K562 (cell line): ENCODE measurements around the gene GABBR1. TPM values are rescaled to one million over a fixed set of nuclear protein-coding genes. Genes with fewer than 3 reads are reported as not detected.

Experiments
- ATAC-seq: fragments of 200-7000 bp; cut with Tn5 transposase; 3 replicates; pipeline ENCODE4 v1.9.1; 2020; ENCODE audit warnings: moderate library complexity
- BruUV-seq: library from RNA; stranded (reverse); fragments of 400-500 nt; replicated peaks from 2 replicates; lab custom pipeline; 2021; lab: Mats Ljungman, UMichigan
- CTCF ChIA-PET: fragments of 300-600 bp; formaldehyde crosslinking; extraction: SDS; loops from one replicate; lab custom pipeline; 2021; ENCODE audit warnings: low intra/inter-chr PET ratio; lab: Yijun Ruan, JAX
- POLR2A ChIA-PET: fragments of 300-600, 350-650 bp; sonication (Branson Sonifier 250); formaldehyde crosslinking; extraction: SDS; loops from one replicate; lab custom pipeline; 2021; ENCODE audit warnings: antibody characterized with exemption, inconsistent platforms; lab: Yijun Ruan, JAX
- DNase-seq, 4 experiments: peaks; one replicate each; pipeline versions ENCODE4 v3.0.0 to v3.0.0-alpha.2; 2011 to 2018; ENCODE audit warnings: low spot score in 3 of 4, mixed read lengths in 3 of 4; ENCODE audit errors: extremely low read depth in 1 of 4
- FAIRE-seq: peaks from 2 replicates; lab custom pipeline; 2011; peaks lifted over from hg19 to GRCh38; lab: Jason Lieb, UNC
- H2AFZ ChIP-seq: 2 replicates; pipeline ENCODE4 v1.6.0; 2011; ENCODE audit warnings: low read depth, low read length, control low read depth, inconsistent platforms
- H3K27ac ChIP-seq: fragments of 200-600 bp; 3 replicates; pipeline ENCODE4 v1.8.0; 2011; ENCODE audit warnings: low read depth, mild to moderate bottlenecking, control low read depth, inconsistent platforms, low read length, moderate library complexity, mixed read lengths; ENCODE audit errors: extremely low read depth
- H3K27me3 ChIP-seq, 2 experiments: fragments of 300-600 bp in 1 of 2; 2 replicates in 1 of 2; 3 replicates in 1 of 2; pipeline versions ENCODE4 v1.6.0 to v1.8.0; 2011; ENCODE audit warnings: inconsistent platforms in 2 of 2, low read length in 2 of 2, mild to moderate bottlenecking in 1 of 2, mixed read lengths in 1 of 2, moderate library complexity in 1 of 2; ENCODE audit not compliant: control insufficient read depth in 2 of 2, insufficient read depth in 2 of 2
- H3K36me3 ChIP-seq: fragments of 300-600 bp; 3 replicates; pipeline ENCODE4 v1.8.0; 2011; ENCODE audit warnings: mild to moderate bottlenecking, low read length, inconsistent platforms; ENCODE audit not compliant: control insufficient read depth, insufficient read depth
- H3K4me1 ChIP-seq, 2 experiments: fragments of 200-600 bp in 1 of 2; replicated peaks in 1 of 2; 2 replicates in 1 of 2; 3 replicates in 1 of 2; pipeline versions ENCODE4 v1.5.1 to v1.8.0; 2011; ENCODE audit warnings: inconsistent platforms in 2 of 2, low read length in 2 of 2, mild to moderate bottlenecking in 1 of 2, mixed read lengths in 1 of 2, moderate library complexity in 1 of 2; ENCODE audit not compliant: control insufficient read depth in 2 of 2, insufficient read depth in 2 of 2
- H3K4me2 ChIP-seq: 2 replicates; pipeline ENCODE4 v1.6.1; 2011; ENCODE audit warnings: low read length, control low read depth, inconsistent platforms, mixed read lengths; ENCODE audit not compliant: insufficient read depth
- H3K4me3 ChIP-seq: fragments of 200-600 bp; sonication (generic), shearing (Covaris generic); 2 replicates; pipeline ENCODE4 v1.5.1; 2016; ENCODE audit warnings: control low read depth, inconsistent platforms
- H3K79me2 ChIP-seq: fragments of 200-600 bp; 3 replicates; pipeline ENCODE4 v1.8.0; 2011; ENCODE audit warnings: low read length, inconsistent platforms; ENCODE audit not compliant: control insufficient read depth, insufficient read depth
- H3K9ac ChIP-seq, 2 experiments: 2 replicates each; pipeline versions ENCODE4 v1.6.0 to v1.6.1; 2011; ENCODE audit warnings: low read depth in 2 of 2, low read length in 2 of 2, control low read depth in 1 of 2, inconsistent platforms in 1 of 2, mild to moderate bottlenecking in 1 of 2, mixed read lengths in 1 of 2; ENCODE audit not compliant: insufficient read depth in 1 of 2
- H3K9me1 ChIP-seq: one replicate; pipeline ENCODE4 v1.6.0; 2011; ENCODE audit warnings: inconsistent platforms, mild to moderate bottlenecking, low read length, moderate library complexity; ENCODE audit not compliant: control insufficient read depth, insufficient read depth
- H3K9me3 ChIP-seq: replicated peaks from 2 replicates; pipeline ENCODE4 v1.5.1; 2011; ENCODE audit warnings: low read depth, low read length, inconsistent platforms; ENCODE audit not compliant: control insufficient read depth, insufficient read depth
- H4K20me1 ChIP-seq: replicated peaks from 2 replicates; pipeline ENCODE4 v1.6.1; 2011; ENCODE audit warnings: low read length, inconsistent platforms, mixed read lengths; ENCODE audit not compliant: control insufficient read depth, insufficient read depth
- CREB1 ChIP-seq, 2 experiments: sonication (generic) in 1 of 2; formaldehyde crosslinking in 1 of 2; IDR thresholded peaks; 2 replicates each; pipeline versions ENCODE4 v1.6.1 to v1.8.0; 2012 to 2022; ENCODE audit warnings: inconsistent platforms in 1 of 2, mild to moderate bottlenecking in 1 of 2, missing genetic modification reagents in 1 of 2, moderate library complexity in 1 of 2
- DDX20 ChIP-seq: fragments of 450-650 bp; IDR thresholded peaks from 2 replicates; pipeline ENCODE4 v1.6.1; 2016; ENCODE audit warnings: missing genetic modification characterization, low read depth, mild to moderate bottlenecking, missing compliant biosample characterization, moderate library complexity
- ERF ChIP-seq: fragments of 450-650 bp; formaldehyde crosslinking; IDR thresholded peaks from 2 replicates; pipeline ENCODE4 v1.4.0; 2020; ENCODE audit warnings: mild to moderate bottlenecking, mixed read lengths
- HNRNPUL1 ChIP-seq: fragments of 200-400 bp; formaldehyde crosslinking; IDR thresholded peaks from 2 replicates; pipeline ENCODE4 v1.6.1; 2017; ENCODE audit warnings: low read length
- NCOA1 ChIP-seq: fragments of 450-650 bp; IDR thresholded peaks from 2 replicates; pipeline ENCODE4 v1.6.1; 2016; ENCODE audit warnings: low read depth
- NCOR1 ChIP-seq: fragments of 450-650 bp; IDR thresholded peaks from 2 replicates; pipeline ENCODE4 v1.6.1; 2016; ENCODE audit warnings: mild to moderate bottlenecking, moderate library complexity
- NFE2 ChIP-seq: IDR thresholded peaks from 2 replicates; pipeline ENCODE4 v1.6.1; 2014; ENCODE audit warnings: antibody characterized with exemption, low read depth
- POLR2AphosphoS5 ChIP-seq: IDR thresholded peaks from 2 replicates; pipeline ENCODE4 v1.6.1; 2011; ENCODE audit warnings: mild to moderate bottlenecking, low read depth, low read length, moderate library complexity; ENCODE audit not compliant: control insufficient read depth, insufficient read depth
- RB1 ChIP-seq: fragments of 450-650 bp; IDR thresholded peaks from 2 replicates; pipeline ENCODE4 v1.6.1; 2017; ENCODE audit warnings: low read depth, mild to moderate bottlenecking
- RBFOX2 ChIP-seq: fragments of 200-400 bp; formaldehyde crosslinking; IDR thresholded peaks from 2 replicates; pipeline ENCODE4 v1.6.1; 2017; ENCODE audit warnings: low read depth, mild to moderate bottlenecking, low read length, moderate library complexity
- TEAD1 ChIP-seq, 2 experiments: fragments of 450-650 bp in 1 of 2; sonication (generic) in 1 of 2; formaldehyde crosslinking; IDR thresholded peaks; 2 replicates each; pipeline versions ENCODE4 v1.4.0 to v1.8.0; 2020 to 2022; ENCODE audit warnings: mild to moderate bottlenecking in 2 of 2, missing genetic modification reagents in 1 of 2
- ZBTB17 ChIP-seq: fragments of 450-650 bp; formaldehyde crosslinking; IDR thresholded peaks from 2 replicates; pipeline ENCODE4 v1.4.0; 2020; ENCODE audit warnings: mild to moderate bottlenecking
- ZNF224 ChIP-seq: sonication (generic); formaldehyde crosslinking; IDR thresholded peaks from 2 replicates; pipeline ENCODE4 v1.8.0; 2022; ENCODE audit warnings: mild to moderate bottlenecking, missing genetic modification reagents
- ZNF347 ChIP-seq: fragments of 450-650 bp; formaldehyde crosslinking; IDR thresholded peaks from 2 replicates; pipeline ENCODE4 v1.4.0; 2020; ENCODE audit warnings: low read depth, mild to moderate bottlenecking, moderate library complexity
- ZNF586 ChIP-seq: fragments of 450-650 bp; formaldehyde crosslinking; conservative IDR thresholded peaks from 2 replicates; pipeline ENCODE4 v1.4.0; 2020; ENCODE audit warnings: mild to moderate bottlenecking, moderate library complexity
- in situ Hi-C: fragments of 300-500 bp; cut with MboI; formaldehyde crosslinking; loops from 4 replicates; pipeline ENCODE4 v1.15.0; 2018; ENCODE audit warnings: inconsistent platforms, mixed read lengths
- intact Hi-C: fragments of 100-400 bp; cut with micrococcal nuclease; formaldehyde crosslinking; loops from 2 replicates; pipeline ENCODE4 v1.14.2; 2022
- polyA plus RNA-seq, 8 experiments: library from polyadenylated mRNA; depleted of rRNA in 4 of 8; stranded (reverse) in 5 of 8; unstranded in 3 of 8; fragments of >200 nt; fragmentation: Nextera tagmentation in 2 of 8; fragmentation: Illumina TruSeq in 1 of 8; extraction: Ambion mirVana in 2 of 8; extraction: Trizol in 1 of 8; gene quantifications; 2 replicates each; pipeline versions ENCODE4 v1.2.1 to v1.2.3, GENCODE V29; 2011 to 2014; ENCODE audit warnings: inconsistent platforms in 1 of 8, missing spikeins in 1 of 8
- total RNA-seq, 7 experiments: library from RNA; depleted of rRNA in 6 of 7; stranded (reverse); fragments of >200 nt in 6 of 7; fragmentation: Illumina TruSeq in 2 of 7; extraction: Trizol in 2 of 7; gene quantifications; 2 replicates each; pipeline versions ENCODE4 v1.2.1 to v1.2.3, GENCODE V29; 2011 to 2021; ENCODE audit warnings: low replicate concordance in 1 of 7
- TF ChIP-seq, protein P1 (sequence below): sonication (generic); formaldehyde crosslinking; IDR thresholded peaks from 2 replicates; pipeline ENCODE4 v1.8.1; 2023; ENCODE audit warnings: mild to moderate bottlenecking, missing genetic modification reagents
- TF ChIP-seq, protein P2 (sequence below): IDR thresholded peaks from 3 replicates; pipeline ENCODE4 v1.6.1; 2011; ENCODE audit warnings: borderline replicate concordance, mild to moderate bottlenecking; ENCODE audit not compliant: insufficient read length, insufficient read depth
- TF ChIP-seq, protein P3 (sequence below): fragments of 450-650 bp; formaldehyde crosslinking; IDR thresholded peaks from 2 replicates; pipeline ENCODE4 v1.4.0; 2022; ENCODE audit warnings: missing genetic modification characterization

The GABBR1 gene
- total and polyA plus RNA-seq, 9 of the 15 experiments (the other 6 are each of a cell fraction or from before 2014, with no cell fraction given): 2.2 to 48.3 (median 20.8) TPM

DNA sequence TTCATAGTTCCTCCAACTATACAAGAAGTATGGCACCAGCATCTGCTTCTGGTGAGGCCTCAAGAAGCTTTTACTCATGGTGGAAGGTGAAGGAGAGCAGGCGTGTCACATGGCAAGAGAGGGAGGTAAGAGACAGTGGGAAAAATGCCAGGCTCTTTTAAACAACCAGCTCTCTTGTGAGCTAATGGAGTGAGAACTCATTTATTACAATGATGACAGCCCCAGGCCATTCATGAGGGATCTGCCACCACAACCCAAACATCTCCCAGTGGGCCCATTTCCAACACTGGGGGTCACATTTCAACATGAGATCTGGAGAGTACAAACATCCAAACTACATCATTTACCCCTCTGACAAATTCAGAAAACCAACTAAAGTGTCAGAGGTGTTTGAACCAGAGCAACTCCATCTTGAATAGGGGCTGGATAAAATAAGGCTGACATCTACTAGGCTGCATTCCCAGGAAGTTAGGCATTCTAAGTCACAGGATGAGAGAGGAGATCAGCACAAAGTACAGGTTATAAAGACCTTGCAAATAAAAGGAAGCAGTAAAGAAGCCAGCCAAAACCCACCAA lies 71.3 kb downstream of the GABBR1 start (continued):
- TF ChIP-seq, protein P1, sequence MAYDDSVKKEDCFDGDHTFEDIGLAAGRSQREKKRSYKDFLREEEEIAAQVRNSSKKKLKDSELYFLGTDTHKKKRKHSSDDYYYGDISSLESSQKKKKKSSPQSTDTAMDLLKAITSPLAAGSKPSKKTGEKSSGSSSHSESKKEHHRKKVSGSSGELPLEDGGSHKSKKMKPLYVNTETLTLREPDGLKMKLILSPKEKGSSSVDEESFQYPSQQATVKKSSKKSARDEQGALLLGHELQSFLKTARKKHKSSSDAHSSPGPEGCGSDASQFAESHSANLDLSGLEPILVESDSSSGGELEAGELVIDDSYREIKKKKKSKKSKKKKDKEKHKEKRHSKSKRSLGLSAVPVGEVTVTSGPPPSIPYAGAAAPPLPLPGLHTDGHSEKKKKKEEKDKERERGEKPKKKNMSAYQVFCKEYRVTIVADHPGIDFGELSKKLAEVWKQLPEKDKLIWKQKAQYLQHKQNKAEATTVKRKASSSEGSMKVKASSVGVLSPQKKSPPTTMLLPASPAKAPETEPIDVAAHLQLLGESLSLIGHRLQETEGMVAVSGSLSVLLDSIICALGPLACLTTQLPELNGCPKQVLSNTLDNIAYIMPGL (CRISPR knock-in tag): no peak
- no peak for TF ChIP-seq RB1
- 0 out of 4 replicates have a peak, but pooled peaks of 1 of the 2 experiments have one; percentile 15 for TF ChIP-seq TEAD1 (CRISPR knock-in tag; IDR thresholded peaks at IDR 0.05)
- 0 out of 2 replicates have a peak, but pooled peaks have one; percentile 48 for TF ChIP-seq ZBTB17 (CRISPR knock-in tag)
- TF ChIP-seq ERF (CRISPR knock-in tag): 0 out of 2 replicates have a peak, but pooled peaks have one; percentile 27
- TF ChIP-seq, all 486 proteins: peak for 5

DNA sequence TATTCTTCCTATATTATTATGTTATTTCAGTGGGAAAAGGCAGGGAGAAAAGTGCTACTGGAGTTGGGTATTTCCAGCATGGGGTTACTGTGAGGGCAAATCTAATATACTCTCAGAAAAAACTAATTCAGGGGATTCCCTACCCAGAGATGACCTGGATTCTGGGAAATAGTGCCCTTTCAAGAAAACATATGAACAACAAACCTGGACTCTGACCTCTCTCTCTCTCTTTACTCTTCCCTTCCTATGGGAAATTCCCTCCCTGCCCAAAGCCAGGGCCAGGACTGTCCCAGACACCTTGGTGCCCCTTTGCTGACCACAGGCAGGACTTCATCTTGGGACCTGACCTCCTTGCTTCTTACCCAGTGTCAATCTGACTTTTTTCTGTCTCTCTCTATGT lies 71.9 kb downstream of the GABBR1 start:
- CTCF ChIA-PET: no interaction called here
- ATAC-seq (no peak), FAIRE-seq (no peak), DNase-seq (no peak)
- H3K9ac ChIP-seq: no peak overlapping the region
- H3K4me2 ChIP-seq: no peak overlapping the region
- no peaks in the 10 kb centered on the region for H4K20me1 ChIP-seq
- H3K79me2 ChIP-seq: no peaks in the 10 kb centered on the region
- no peaks in the 10 kb centered on the region for H3K9me1 ChIP-seq
- H3K4me3 ChIP-seq: no peak overlapping the region
- TF ChIP-seq DDX20 (tag): no peak
- TF ChIP-seq, protein P2, sequence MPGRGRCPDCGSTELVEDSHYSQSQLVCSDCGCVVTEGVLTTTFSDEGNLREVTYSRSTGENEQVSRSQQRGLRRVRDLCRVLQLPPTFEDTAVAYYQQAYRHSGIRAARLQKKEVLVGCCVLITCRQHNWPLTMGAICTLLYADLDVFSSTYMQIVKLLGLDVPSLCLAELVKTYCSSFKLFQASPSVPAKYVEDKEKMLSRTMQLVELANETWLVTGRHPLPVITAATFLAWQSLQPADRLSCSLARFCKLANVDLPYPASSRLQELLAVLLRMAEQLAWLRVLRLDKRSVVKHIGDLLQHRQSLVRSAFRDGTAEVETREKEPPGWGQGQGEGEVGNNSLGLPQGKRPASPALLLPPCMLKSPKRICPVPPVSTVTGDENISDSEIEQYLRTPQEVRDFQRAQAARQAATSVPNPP: no peak
- TF ChIP-seq HNRNPUL1: no peak
- no peak for TF ChIP-seq NCOA1
- no peak for TF ChIP-seq NCOR1
- TF ChIP-seq ZNF586 (CRISPR knock-in tag): no peak
- TF ChIP-seq, protein P3, sequence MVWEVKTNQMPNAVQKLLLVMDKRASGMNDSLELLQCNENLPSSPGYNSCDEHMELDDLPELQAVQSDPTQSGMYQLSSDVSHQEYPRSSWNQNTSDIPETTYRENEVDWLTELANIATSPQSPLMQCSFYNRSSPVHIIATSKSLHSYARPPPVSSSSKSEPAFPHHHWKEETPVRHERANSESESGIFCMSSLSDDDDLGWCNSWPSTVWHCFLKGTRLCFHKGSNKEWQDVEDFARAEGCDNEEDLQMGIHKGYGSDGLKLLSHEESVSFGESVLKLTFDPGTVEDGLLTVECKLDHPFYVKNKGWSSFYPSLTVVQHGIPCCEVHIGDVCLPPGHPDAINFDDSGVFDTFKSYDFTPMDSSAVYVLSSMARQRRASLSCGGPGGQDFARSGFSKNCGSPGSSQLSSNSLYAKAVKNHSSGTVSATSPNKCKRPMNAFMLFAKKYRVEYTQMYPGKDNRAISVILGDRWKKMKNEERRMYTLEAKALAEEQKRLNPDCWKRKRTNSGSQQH (CRISPR knock-in tag): no peak
- TF ChIP-seq POLR2AphosphoS5: no peak
- TF ChIP-seq RBFOX2: no peak
- no peak for TF ChIP-seq ZNF224 (CRISPR knock-in tag)
- TF ChIP-seq ZNF347: no peak
- no peak for TF ChIP-seq NFE2
- no peak for TF ChIP-seq CREB1 (IDR thresholded peaks at IDR 0.05)
- TF ChIP-seq CREB1 (CRISPR knock-in tag; IDR thresholded peaks at IDR 0.05): no peak
- TF ChIP-seq, all 486 proteins: peak for 0
- intact Hi-C loops: no loop called here
- H2AFZ ChIP-seq: no peak overlapping the region
- POLR2A ChIA-PET: no interaction called here
- BruUV-seq: no TSS peak
- peaks cover 16 to 21% of the 10 kb centered on the region in 2 experiments; a peak in 4 of 5 replicates for H3K27me3 ChIP-seq
- no peak overlapping the region for H3K27ac ChIP-seq
- H3K36me3 ChIP-seq: no peaks in the 10 kb centered on the region
- H3K4me1 ChIP-seq: no peaks in the 10 kb centered on the region; a peak in 1 of 5 replicates
- no peaks in the 10 kb centered on the region for H3K9me3 ChIP-seq
- in situ Hi-C loops: no loop called here
